G401 (cell line): ENCODE data around the gene HDAC10. TPM values are rescaled to one million over a fixed set of nuclear protein-coding genes. Genes with fewer than 3 reads are reported as not detected.
"Not testable (repeated sequence)": the region's sequence is repeated elsewhere in the genome, so short reads cannot be mapped to it uniquely, and the experiment has no call there.

Experiments
- DNase-seq: peaks from one replicate; pipeline ENCODE4 v3.0.0-alpha.2; 2015; ENCODE audit warnings: low spot score
- in situ Hi-C: cut with HindIII; loops from 2 replicates; pipeline ENCODE4 v1.10.0; 2016; ENCODE audit warnings: low sequenced_read_pairs, mixed read lengths
- total RNA-seq: library from RNA; depleted of rRNA; stranded (reverse); fragments of >200 nt; shearing (Covaris generic); gene quantifications from 2 replicates; pipeline ENCODE4 v1.2.3, GENCODE V29; 2014

HDAC10 gene
- total RNA-seq, 1 experiment from 2014 or later, result 28.5 TPM

- in situ Hi-C loops, result no loop called here
- peak; percentile 27 for DNase-seq
These were observed 41.8 kb downstream of the HDAC10 start for GRCh38 chr22:50208939-50209892.

- DNase-seq, result peak; percentile 36
- in situ Hi-C loops, result no loop called here
These were observed 42.6 kb downstream of the HDAC10 start for GRCh38 chr22:50208430-50208938.

- DNase-seq, result peak; percentile 7
- in situ Hi-C loops, result no loop called here
These were observed 43.5 kb downstream of the HDAC10 start for GRCh38 chr22:50207383-50208140.

- DNase-seq, result peak; percentile 55
These were observed 44.5 kb downstream of the HDAC10 start for GRCh38 chr22:50206599-50206998.

GRCh38 chr22:50205781-50206569 lies 45.1 kb downstream of the HDAC10 start:
- no peak for DNase-seq
- in situ Hi-C loops, result no loop called here

More at GRCh38 chr22:50206599-50206998, 44.5 kb downstream of the HDAC10 start:
- in situ Hi-C loops, result no loop called here

GRCh38 chr22:50204998-50205397 lies 46.1 kb downstream of the HDAC10 start:
- in situ Hi-C loops, DNase-seq: not testable (repeated sequence)

GRCh38 chr22:50204571-50204970 lies 46.5 kb downstream of the HDAC10 start:
- in situ Hi-C loops, result no loop called here
- DNase-seq, result no peak

GRCh38 chr22:50203288-50203687 lies 47.8 kb downstream of the HDAC10 start:
- in situ Hi-C loops, result no loop called here
- DNase-seq, result no peak

- no peak for DNase-seq
- in situ Hi-C loops, result no loop called here
These were observed 48.9 kb downstream of the HDAC10 start for GRCh38 chr22:50202130-50202666.

GRCh38 chr22:50201191-50202129 lies 49.6 kb downstream of the HDAC10 start:
- no peak for DNase-seq
- in situ Hi-C loops, result no loop called here

GRCh38 chr22:50200461-50201190 lies 50.4 kb downstream of the HDAC10 start, which contains the start of gene SELENOO:
Gene SELENOO (plus strand): TSS chr22:50201011. CDS start chr22:50201037, 26 bp downstream.
- in situ Hi-C loops, result no loop called here

GRCh38 chr22:50199829-50200460 lies 51.1 kb downstream of the HDAC10 start:
- in situ Hi-C loops, result no loop called here
- no peak for DNase-seq

More at GRCh38 chr22:50200461-50201190, 50.4 kb downstream of the HDAC10 start, which contains the start of gene SELENOO:
- peak; percentile 91 for DNase-seq

- peak; percentile 88 for DNase-seq
- in situ Hi-C loops, result no loop called here
These were observed 51.8 kb downstream of the HDAC10 start for GRCh38 chr22:50199251-50199721.

- DNase-seq, result no peak
- in situ Hi-C loops, result no loop called here
These were observed 52.4 kb downstream of the HDAC10 start for GRCh38 chr22:50198624-50199017.

GRCh38 chr22:50197856-50198623 lies 53.0 kb downstream of the HDAC10 start:
- DNase-seq, result no peak
- in situ Hi-C loops, result no loop called here
